HG03571 (cell line): ENCODE results near the gene SLC9A6.
A peak's percentile ranks its signal among the peaks of the same experiment; 100 is the strongest.

ENCODE experiments used
- ATAC-seq: cut with Tn5 transposase; IDR thresholded peaks from one replicate; pipeline ENCODE4 v1.9.1; 2021; ENCODE audit not compliant: unreplicated experiment

The SLC9A6 gene

GRCh38 chrX:135985157-135985972 is at the start of gene SLC9A6:
Gene SLC9A6 (plus strand): TSS chrX:135985435. CDS start chrX:135985659, 224 bp downstream.
- peak; percentile 90 for ATAC-seq

- no peak for ATAC-seq
These were observed 40.7 kb upstream of the SLC9A6 start for GRCh38 chrX:135944486-135944885.

GRCh38 chrX:135951291-135951690 is 33.9 kb upstream of the SLC9A6 start:
- ATAC-seq: no peak

DNA sequence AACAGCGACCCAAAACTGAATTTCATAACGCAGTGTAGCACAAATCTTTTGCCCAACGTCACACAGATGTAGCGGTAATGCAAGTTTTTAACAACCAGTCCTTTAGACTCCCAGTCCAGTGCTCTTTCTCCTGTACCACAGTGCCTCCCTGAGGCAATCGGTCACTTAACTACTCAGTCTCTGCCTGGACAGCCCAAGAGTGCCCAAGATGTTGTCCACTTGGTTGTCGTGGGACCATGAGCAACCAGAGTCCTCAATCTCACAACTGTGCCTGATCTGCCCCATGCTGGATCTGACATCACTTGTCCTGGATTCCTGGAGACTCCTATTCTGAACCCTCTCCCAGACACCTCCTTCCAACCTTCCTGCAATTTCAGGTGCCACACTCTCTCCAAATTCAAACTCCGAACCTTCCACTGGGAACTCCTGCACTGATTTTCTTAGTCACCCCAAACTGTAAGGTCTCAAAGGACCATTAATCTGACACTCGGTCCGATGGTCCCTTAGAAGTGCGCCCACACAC is 12.1 kb upstream of the SLC9A6 start:
- peak; percentile 18 for ATAC-seq

GRCh38 chrX:135973548-135974278 is 11.5 kb upstream of the SLC9A6 start, which contains the start of gene MMGT1:
Gene MMGT1 (minus strand): TSS chrX:135973988. CDS start chrX:135973675, 313 bp downstream.
- peak; percentile 82 for ATAC-seq

DNA sequence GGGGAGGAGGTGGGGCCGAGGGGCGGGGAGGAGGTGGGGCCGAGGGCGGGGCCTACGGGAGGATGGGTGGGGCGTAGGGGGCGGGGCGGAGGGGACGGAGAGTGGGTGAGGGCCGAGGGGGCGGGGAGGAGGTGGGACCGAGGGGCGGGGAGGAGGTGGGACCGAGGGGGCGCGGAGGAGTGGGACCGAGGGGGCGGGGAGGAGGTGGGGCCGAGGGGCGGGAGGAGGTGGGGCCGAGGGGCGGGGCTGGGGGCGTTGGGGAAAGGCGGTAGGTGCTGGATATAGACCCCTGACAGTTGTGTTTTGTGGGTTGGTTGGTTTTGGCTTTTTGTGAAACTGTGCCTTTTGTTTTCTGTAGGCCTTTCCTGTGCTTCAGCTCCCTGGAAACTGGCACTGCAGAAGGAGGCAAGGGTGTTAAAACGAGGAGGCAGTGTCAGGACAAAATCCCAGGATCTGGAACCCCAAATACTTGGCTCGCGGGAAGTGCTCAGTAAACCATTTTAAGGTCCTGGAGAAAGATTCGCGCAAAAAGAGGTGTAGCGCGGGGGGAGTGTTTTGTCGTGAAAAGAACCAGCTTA is 10.9 kb upstream of the SLC9A6 start:
- no peak for ATAC-seq

GRCh38 chrX:135975421-135975820 is 9.8 kb upstream of the SLC9A6 start:
- ATAC-seq: no peak

DNA sequence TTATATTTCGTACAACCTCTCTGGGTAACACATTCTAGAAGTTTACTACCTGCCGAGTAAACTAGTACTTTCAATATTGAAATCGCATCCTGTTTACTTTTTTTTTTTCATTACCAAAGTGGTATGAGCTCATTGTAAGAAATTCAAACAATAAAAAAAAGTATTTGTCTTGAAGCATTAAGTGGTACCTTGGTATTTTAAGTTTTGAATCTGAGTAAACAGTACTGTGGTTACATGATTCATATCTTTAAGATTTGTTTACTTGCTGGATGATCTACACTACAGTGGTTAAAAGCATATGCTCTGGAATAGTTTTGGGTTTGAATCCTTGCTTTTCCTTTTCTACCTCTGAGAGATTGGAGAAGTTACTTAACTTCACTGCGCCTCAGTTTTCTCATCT is 7.6 kb upstream of the SLC9A6 start:
- no peak for ATAC-seq

GRCh38 chrX:135981010-135981409 is 4.2 kb upstream of the SLC9A6 start:
- no peak for ATAC-seq

DNA sequence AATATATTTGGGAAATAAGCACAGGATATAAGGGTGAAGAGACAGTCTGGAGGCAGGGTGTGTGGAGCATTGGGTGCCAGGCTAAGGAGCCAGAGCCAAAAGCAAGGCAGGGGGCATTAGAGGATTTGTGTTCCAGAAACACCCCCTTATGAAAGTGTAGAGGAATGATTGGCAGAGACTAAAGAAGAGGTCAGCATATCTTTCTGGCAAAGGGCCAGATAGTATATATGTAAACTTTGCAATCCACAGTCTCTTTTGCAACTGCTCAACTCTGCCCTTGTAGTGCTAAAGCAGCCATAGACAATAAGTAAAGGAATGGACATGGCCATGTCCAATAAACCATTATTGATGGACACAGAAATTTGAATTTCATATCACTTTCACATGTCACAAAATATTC is 3.6 kb upstream of the SLC9A6 start:
- no peak for ATAC-seq

GRCh38 chrX:135982860-135983259 is 2.4 kb upstream of the SLC9A6 start:
- ATAC-seq: no peak

- ATAC-seq: no peak
These were observed 979 bp upstream of the SLC9A6 start for GRCh38 chrX:135984256-135984655.

DNA sequence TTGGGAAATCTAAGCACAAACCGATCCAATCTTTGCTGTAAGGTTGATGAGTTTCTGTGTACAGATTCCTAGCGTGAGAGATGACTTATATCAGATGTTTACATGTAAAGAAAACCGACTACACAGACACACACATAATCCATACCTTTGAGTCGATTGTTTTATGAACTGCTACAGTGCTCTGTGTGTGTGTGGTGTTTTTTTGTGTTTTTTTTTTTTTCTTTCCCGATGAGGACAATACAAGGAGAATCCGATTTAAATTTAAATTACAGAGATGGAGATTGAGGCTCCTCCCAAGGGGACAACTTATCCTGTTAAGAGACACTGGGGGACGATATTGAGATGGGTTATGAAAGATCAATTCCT is 461 bp upstream of the SLC9A6 start:
- ATAC-seq: peak; percentile 12

DNA sequence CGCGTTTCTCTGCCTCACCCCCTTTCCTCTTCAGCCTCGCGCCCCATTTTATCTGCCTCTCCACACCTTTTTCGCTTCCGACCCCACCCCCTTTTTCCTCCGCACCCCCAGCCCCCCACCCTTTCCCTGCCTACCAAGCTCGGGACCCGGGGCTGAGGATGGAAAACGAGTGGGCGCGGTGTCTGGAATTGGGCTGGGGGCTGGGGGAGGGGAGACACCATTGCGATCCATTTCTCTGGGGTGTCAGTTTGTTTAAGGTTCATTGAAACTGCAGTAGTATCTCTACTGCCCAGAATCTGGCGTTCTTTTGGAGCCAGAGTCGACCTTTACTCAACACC is 707 bp downstream of the SLC9A6 start:
- ATAC-seq: no peak

DNA sequence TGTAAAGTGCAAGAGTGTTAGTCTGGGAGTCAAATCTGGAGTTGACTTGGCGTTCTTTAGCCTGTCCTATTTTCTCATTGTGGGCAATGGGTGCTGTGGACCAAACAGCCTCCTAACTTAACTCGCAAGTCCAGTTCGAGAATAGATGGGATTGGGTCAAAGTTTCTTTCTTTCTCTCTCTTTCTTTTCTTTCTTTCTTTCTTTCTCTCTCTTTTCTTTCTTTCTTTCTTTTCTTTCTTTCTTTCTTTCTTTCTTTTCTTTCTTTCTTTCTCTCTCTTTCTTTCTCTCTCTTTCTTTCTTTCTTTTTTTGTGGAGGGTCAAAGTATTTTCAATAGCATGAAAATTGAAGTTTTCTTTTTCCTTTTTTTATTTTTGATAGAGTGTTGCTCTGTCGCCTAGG is 3.0 kb downstream of the SLC9A6 start:
- ATAC-seq: no peak

DNA sequence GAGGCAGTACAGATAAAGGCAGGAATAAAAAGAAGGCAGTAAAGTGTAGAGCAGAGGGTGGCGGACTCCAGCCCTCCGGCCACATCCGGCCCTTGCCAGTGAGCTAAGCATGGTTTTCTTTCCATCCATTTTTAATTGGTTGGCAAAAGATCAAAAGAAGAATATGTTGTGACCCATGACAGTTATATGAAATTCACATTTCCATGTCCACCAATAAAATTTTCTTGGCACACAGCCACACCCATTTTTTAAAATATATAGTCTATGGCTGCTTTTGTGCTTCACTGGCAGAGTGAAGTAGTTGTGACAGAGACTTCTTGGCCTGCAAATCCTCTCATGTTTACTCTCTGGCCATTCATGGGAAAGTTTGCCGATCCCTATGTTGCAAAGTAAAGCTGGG is 29.8 kb downstream of the SLC9A6 start:
- ATAC-seq: no peak

GRCh38 chrX:136016881-136017280 is 31.6 kb downstream of the SLC9A6 start:
- no peak for ATAC-seq

- ATAC-seq: no peak
These were observed 34.0 kb downstream of the SLC9A6 start for GRCh38 chrX:136019226-136019625.

DNA sequence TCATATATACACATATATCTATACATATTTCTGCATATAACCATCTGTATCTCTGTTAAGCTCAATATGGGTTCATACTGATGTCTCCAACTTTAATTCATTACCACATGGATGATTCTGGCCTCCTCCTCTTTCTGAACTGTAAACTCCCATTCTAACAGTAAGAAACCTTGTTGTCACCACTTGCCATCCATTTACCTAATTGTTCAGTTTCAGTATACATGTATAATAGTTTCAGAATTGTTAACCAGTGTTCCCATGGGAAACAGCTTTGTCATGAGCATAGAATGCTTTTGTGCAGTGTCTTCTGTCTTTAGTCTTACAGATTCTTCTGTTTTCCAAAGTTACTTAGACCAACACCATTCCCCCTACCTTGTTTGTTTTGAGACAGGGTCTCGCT is 35.9 kb downstream of the SLC9A6 start:
- ATAC-seq: peak; percentile 78

GRCh38 chrX:136021903-136022302 is 36.7 kb downstream of the SLC9A6 start:
- peak; percentile 49 for ATAC-seq

DNA sequence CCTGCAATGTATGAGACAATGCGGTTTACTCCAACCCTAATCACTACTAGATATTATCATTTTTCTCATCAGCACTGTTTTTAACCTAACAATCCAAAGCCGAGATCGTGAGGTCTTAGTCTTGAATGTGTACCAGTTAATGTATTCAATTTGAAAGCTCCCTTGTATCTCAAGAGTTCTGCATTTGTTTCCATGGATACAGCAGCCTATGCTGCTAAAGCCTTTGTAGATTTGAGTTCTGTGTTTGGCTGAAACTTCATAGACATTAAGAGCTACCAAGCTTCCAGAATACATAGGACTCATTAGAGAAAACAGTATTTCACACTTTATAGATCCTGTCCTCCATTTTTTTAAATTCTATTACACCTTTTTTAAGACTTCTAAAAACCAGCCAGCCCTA is 39.9 kb downstream of the SLC9A6 start:
- no peak for ATAC-seq
